Neural cell (in vitro differentiated cells): Measurements from ENCODE around the gene DPM2.

ENCODE experiments used
- EP300 ChIP-seq: fragments of 450-650 bp; conservative IDR thresholded peaks from 2 replicates; pipeline ENCODE4 v1.6.1; 2014; ENCODE audit warnings: antibody characterized with exemption, mild to moderate bottlenecking, moderate library complexity; ENCODE audit not compliant: poor library complexity, severe bottlenecking
- EZH2 ChIP-seq: fragments of 200-600, 300-800 bp; shearing (Covaris generic), sonication (generic); IDR thresholded peaks from 2 replicates; pipeline ENCODE4 v1.6.1; 2014; ENCODE audit warnings: antibody characterized with exemption, low read length, borderline replicate concordance, mild to moderate bottlenecking; ENCODE audit not compliant: insufficient read depth, poor library complexity, severe bottlenecking
- MXI1 ChIP-seq: fragments of 450-650 bp; conservative IDR thresholded peaks from 2 replicates; pipeline ENCODE4 v1.6.1; 2014; ENCODE audit warnings: antibody characterized with exemption, mild to moderate bottlenecking; ENCODE audit not compliant: poor library complexity, severe bottlenecking
- POLR2AphosphoS5 ChIP-seq: IDR thresholded peaks from 2 replicates; pipeline ENCODE4 v1.6.1; 2012
- RAD21 ChIP-seq: fragments of 450-650 bp; conservative IDR thresholded peaks from 2 replicates; pipeline ENCODE4 v1.6.1; 2014; ENCODE audit warnings: antibody characterized with exemption, mild to moderate bottlenecking, moderate library complexity
- SMC3 ChIP-seq: fragments of 450-650 bp; conservative IDR thresholded peaks from 2 replicates; pipeline ENCODE4 v1.6.1; 2014; ENCODE audit warnings: antibody characterized with exemption, mild to moderate bottlenecking, moderate library complexity; ENCODE audit not compliant: poor library complexity
- TAF1 ChIP-seq: IDR thresholded peaks from 2 replicates; pipeline ENCODE4 v1.6.1; 2012; ENCODE audit warnings: low read depth
- TF ChIP-seq, protein P1 (sequence below): fragments of 450-650 bp; IDR thresholded peaks from 2 replicates; pipeline ENCODE4 v1.5.1; 2014; ENCODE audit warnings: antibody characterized with exemption, mild to moderate bottlenecking, moderate library complexity; ENCODE audit not compliant: poor library complexity, severe bottlenecking
- TF ChIP-seq, protein P2 (sequence below): IDR thresholded peaks from 2 replicates; pipeline ENCODE4 v1.6.1; 2012; ENCODE audit warnings: borderline replicate concordance

- TF ChIP-seq, protein P1, sequence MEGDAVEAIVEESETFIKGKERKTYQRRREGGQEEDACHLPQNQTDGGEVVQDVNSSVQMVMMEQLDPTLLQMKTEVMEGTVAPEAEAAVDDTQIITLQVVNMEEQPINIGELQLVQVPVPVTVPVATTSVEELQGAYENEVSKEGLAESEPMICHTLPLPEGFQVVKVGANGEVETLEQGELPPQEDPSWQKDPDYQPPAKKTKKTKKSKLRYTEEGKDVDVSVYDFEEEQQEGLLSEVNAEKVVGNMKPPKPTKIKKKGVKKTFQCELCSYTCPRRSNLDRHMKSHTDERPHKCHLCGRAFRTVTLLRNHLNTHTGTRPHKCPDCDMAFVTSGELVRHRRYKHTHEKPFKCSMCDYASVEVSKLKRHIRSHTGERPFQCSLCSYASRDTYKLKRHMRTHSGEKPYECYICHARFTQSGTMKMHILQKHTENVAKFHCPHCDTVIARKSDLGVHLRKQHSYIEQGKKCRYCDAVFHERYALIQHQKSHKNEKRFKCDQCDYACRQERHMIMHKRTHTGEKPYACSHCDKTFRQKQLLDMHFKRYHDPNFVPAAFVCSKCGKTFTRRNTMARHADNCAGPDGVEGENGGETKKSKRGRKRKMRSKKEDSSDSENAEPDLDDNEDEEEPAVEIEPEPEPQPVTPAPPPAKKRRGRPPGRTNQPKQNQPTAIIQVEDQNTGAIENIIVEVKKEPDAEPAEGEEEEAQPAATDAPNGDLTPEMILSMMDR: no peak
- peak; percentile 3 for TF ChIP-seq EP300
- no peak for TF ChIP-seq POLR2AphosphoS5
- TF ChIP-seq, protein P2, sequence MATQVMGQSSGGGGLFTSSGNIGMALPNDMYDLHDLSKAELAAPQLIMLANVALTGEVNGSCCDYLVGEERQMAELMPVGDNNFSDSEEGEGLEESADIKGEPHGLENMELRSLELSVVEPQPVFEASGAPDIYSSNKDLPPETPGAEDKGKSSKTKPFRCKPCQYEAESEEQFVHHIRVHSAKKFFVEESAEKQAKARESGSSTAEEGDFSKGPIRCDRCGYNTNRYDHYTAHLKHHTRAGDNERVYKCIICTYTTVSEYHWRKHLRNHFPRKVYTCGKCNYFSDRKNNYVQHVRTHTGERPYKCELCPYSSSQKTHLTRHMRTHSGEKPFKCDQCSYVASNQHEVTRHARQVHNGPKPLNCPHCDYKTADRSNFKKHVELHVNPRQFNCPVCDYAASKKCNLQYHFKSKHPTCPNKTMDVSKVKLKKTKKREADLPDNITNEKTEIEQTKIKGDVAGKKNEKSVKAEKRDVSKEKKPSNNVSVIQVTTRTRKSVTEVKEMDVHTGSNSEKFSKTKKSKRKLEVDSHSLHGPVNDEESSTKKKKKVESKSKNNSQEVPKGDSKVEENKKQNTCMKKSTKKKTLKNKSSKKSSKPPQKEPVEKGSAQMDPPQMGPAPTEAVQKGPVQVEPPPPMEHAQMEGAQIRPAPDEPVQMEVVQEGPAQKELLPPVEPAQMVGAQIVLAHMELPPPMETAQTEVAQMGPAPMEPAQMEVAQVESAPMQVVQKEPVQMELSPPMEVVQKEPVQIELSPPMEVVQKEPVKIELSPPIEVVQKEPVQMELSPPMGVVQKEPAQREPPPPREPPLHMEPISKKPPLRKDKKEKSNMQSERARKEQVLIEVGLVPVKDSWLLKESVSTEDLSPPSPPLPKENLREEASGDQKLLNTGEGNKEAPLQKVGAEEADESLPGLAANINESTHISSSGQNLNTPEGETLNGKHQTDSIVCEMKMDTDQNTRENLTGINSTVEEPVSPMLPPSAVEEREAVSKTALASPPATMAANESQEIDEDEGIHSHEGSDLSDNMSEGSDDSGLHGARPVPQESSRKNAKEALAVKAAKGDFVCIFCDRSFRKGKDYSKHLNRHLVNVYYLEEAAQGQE: no peak
- TF ChIP-seq EZH2: no peak
- no peak for TF ChIP-seq TAF1
- TF ChIP-seq RAD21: no peak
- TF ChIP-seq SMC3: no peak
- no peak for TF ChIP-seq MXI1
Measured at GRCh38 chr9:127981559-127982121, 44.0 kb upstream of the DPM2 start.
